ENCODE measurements around the gene SUPT4H1.

The SUPT4H1 gene

DNA sequence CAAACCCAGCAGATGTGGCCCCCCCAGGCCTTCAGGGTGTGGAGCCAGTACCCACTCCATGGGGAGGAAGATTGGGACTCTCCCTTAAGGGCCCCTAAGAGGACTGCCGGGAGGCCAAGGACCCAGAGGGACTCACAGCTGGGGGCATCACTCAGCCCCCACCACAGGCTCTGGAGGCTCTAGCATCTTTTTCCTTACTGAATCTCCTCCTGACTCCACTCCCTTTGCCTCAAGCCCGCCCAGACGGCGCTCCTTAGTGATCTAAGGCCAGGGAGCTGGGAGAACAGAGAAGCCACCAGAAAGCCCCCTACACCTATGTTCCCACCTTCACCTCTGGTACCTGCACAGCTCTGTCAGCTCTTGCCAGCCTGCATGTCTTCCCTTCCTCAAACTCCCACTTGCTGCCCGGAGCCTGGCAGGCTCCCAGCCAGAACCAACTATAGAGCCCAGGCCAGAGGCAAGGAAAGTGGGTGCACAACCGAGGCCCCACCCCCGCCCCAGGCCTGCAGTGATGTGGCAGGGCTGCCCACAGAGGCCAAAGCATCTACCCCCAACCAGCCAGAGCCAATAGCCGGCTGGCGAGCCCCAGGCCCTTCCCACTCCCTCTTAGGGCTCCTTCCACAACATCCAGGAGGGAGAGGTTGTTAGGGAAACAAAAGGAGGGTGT, 48.9 kb downstream of the SUPT4H1 start:
- in situ Hi-C loops (cut with MboI; ENCODE audit: low sequenced_read_pairs, unreplicated experiment): no loop called here
- TF ChIP-seq, protein P1, sequence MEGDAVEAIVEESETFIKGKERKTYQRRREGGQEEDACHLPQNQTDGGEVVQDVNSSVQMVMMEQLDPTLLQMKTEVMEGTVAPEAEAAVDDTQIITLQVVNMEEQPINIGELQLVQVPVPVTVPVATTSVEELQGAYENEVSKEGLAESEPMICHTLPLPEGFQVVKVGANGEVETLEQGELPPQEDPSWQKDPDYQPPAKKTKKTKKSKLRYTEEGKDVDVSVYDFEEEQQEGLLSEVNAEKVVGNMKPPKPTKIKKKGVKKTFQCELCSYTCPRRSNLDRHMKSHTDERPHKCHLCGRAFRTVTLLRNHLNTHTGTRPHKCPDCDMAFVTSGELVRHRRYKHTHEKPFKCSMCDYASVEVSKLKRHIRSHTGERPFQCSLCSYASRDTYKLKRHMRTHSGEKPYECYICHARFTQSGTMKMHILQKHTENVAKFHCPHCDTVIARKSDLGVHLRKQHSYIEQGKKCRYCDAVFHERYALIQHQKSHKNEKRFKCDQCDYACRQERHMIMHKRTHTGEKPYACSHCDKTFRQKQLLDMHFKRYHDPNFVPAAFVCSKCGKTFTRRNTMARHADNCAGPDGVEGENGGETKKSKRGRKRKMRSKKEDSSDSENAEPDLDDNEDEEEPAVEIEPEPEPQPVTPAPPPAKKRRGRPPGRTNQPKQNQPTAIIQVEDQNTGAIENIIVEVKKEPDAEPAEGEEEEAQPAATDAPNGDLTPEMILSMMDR (IDR thresholded peaks at IDR 0.05; ENCODE audit: borderline replicate concordance, control extremely low read depth, extremely low read depth, insufficient read depth, missing control alignments): no peak
- DNase-seq (ENCODE audit: low spot score): peak; percentile 17

DNA sequence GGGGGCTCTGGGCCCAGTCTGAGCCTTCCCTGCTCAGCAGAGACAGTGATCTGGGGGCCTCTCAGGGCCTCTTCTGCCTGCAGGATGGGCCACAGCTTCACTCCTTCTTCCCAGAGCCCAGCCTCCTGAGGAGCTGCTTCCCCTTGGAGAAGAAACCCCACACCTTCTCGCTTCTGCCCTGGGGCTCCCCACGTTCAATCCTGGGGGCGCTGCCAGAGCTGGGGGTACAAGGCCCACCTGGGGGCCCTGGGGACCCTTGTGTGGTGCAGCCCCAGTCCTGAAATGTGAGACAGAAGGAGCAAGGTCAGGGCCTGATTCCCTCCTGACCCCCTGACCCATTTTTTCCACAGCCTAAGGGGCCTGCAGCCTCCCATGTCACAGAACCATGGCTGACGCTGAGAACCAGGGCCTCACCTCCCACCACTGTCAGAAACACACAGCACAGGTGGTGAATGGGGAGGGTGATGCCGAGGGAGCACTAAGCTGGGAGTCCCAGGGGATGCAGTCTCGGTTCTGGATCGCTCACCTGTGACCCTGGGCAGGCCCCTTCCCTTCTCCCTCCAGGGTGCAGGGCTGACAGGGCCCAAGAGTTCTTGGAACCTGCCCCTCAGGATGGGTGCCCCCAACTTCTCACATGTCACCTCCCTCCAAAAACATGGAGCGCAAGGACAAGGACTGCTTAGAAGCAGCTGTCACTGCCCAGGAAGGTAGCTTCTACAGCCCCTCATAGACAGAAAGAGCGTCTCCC, 49.7 kb downstream of the SUPT4H1 start:
- TF ChIP-seq, protein P1 (IDR thresholded peaks at IDR 0.05; ENCODE audit: borderline replicate concordance, control extremely low read depth, extremely low read depth, insufficient read depth, missing control alignments): no peak
- in situ Hi-C loops (cut with MboI; ENCODE audit: low sequenced_read_pairs, unreplicated experiment): no loop called here
- DNase-seq (ENCODE audit: low spot score): peak; percentile 14

DNA sequence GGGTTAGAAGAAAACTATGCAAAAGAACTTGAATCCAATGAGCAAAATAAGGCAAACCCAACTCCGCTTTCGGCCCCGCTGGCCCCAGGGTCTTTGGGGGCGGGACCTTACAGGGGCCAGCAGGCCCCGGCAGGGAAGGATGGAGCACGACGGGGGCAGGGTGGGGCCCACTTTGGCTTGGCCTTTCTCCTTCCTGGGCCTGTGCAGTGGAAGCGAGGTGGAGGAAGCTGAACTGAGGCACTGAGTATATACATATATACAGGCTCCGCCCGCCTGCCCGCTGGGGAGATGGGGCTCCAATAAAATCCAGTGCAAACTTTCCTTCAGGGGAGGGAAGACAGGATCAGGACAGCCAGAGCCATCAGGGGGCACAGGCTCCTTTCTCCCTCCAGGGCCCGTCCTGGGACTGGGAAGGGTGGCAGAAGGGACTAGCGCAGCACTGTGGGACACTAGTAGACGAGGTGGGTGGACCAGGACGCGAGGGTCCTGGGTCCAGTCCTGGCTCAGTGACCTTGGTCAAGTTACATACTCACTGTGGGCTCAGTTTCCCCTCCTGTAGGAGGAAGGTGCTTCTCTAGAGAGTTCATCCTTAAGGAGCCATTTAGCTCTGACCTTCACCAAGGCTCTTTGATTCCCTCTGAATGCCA, 50.4 kb downstream of the SUPT4H1 start:
- in situ Hi-C loops (cut with MboI; ENCODE audit: low sequenced_read_pairs, unreplicated experiment): no loop called here
- TF ChIP-seq, protein P1 (IDR thresholded peaks at IDR 0.05; ENCODE audit: borderline replicate concordance, control extremely low read depth, extremely low read depth, insufficient read depth, missing control alignments): no peak
- peak; percentile 8 for DNase-seq (ENCODE audit: low spot score)

- TF ChIP-seq, protein P1 (IDR thresholded peaks at IDR 0.05; ENCODE audit: borderline replicate concordance, control extremely low read depth, extremely low read depth, insufficient read depth, missing control alignments): no peak
- in situ Hi-C loops (cut with MboI; ENCODE audit: low sequenced_read_pairs, unreplicated experiment): no loop called here
These were observed 51.7 kb downstream of the SUPT4H1 start for GRCh38 chr17:58300336-58300735.

More at GRCh38 chr17:58300336-58300735, 51.7 kb downstream of the SUPT4H1 start:
- peak; percentile 6 for DNase-seq (ENCODE audit: low spot score)
